GM12892 (cell line): ENCODE data around the gene ZNF546.

Source experiments
- DNase-seq: peaks from one replicate; pipeline ENCODE4 v3.0.0; 2011; ENCODE audit not compliant: insufficient read length
- FAIRE-seq: peaks from 2 replicates; lab custom pipeline; 2011; peaks lifted over from hg19 to GRCh38; lab: Jason Lieb, UNC
- POLR2A ChIP-seq: IDR thresholded peaks from 2 replicates; pipeline ENCODE4 v1.6.1; 2011; ENCODE audit warnings: low read depth, low read length, control low read depth
- POLR2AphosphoS5 ChIP-seq: IDR thresholded peaks from 2 replicates; pipeline ENCODE4 v1.6.1; 2011; ENCODE audit warnings: low read depth, low read length, control low read depth
- TAF1 ChIP-seq: IDR thresholded peaks from 2 replicates; pipeline ENCODE4 v1.6.1; 2011; ENCODE audit warnings: low read depth, mild to moderate bottlenecking, control low read depth, low read length, borderline replicate concordance

Gene ZNF546

GRCh38 chr19:39993605-39994004 lies 3.3 kb upstream of the ZNF546 start:
- TF ChIP-seq POLR2AphosphoS5 (no peak), TAF1 (no peak), POLR2A (no peak)
- no peak for FAIRE-seq
- no peak for DNase-seq

DNA sequence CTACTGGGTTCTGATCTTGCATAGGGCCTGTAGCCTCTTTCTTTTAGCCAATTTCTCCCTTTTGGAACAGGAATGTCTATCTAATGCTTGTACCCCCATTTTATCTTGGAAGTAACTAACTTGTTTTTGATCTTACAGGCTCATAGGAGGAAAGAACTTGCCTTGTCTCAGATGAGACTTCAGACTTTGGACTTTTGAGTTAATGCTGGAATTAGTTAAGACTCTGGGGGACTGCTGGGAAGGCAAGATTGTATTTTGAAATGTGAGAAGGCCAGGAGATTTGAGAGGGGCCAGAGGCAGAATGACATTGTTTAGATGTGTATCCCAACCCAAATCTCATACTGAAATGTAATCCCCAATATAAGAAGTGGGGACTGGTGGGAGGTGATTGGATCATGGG lies 2.5 kb upstream of the ZNF546 start:
- DNase-seq = no peak
- no peak for FAIRE-seq
- TF ChIP-seq TAF1 = no peak
- no peak for TF ChIP-seq POLR2A
- no peak for TF ChIP-seq POLR2AphosphoS5

DNA sequence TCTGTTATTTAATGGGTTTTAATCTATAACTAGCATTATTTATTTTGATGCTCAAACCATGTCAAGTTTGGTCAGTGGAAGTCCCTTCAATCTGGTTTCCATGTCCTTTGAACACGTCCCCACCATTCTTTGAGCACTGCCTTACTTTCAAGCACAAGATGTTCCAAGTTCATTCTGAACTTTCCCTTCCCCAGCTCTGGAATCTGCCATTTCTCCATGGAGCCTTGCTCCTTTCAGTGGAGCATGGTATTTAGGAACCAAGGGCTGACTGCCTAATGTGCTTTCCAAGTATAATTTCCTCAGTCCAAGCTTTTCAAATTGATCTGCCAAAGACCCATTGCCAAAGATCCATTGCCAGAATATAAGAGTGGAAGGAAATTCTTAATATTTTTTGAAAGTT lies 1.1 kb upstream of the ZNF546 start:
- TF ChIP-seq POLR2A = no peak
- no peak for TF ChIP-seq POLR2AphosphoS5
- TF ChIP-seq TAF1 = no peak
- no peak for FAIRE-seq
- DNase-seq = no peak

GRCh38 chr19:39996218-39996810 lies 546 bp upstream of the ZNF546 start:
- no peak for FAIRE-seq
- DNase-seq = no peak
- TF ChIP-seq POLR2A (no peak), POLR2AphosphoS5 (no peak), TAF1 (no peak)

GRCh38 chr19:39997638-39998216 lies 867 bp downstream of the ZNF546 start:
- no peak for TF ChIP-seq POLR2AphosphoS5
- TF ChIP-seq TAF1 = no peak
- TF ChIP-seq POLR2A = no peak

DNA sequence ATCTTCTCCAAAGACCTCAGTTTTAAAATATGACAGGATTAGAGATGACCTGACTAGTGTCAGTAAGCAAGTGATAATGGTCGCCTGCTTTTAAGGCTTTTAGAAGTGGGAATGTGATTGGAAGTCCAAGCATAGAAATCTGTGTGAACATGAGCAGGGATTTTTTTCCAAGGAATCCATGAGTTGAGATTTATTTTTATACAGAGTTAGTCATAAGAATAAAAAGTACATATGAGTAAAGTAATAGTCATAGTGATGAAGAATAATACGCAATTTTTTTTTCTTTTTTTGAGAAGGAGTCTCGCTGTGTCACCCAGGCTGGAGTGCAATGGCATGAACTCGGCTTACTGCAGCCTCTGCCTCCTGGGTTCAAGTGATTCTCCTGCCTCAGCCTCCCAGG lies 1.6 kb downstream of the ZNF546 start:
- DNase-seq (no peak), FAIRE-seq (no peak)
- TF ChIP-seq POLR2A (no peak), TAF1 (no peak), POLR2AphosphoS5 (no peak)

More at GRCh38 chr19:39997638-39998216, 867 bp downstream of the ZNF546 start:
- DNase-seq (no peak), FAIRE-seq (no peak)

GRCh38 chr19:40005691-40006272 lies 8.9 kb downstream of the ZNF546 start:
- FAIRE-seq = no peak
- TF ChIP-seq POLR2AphosphoS5 = no peak
- TF ChIP-seq POLR2A = no peak
- no peak for TF ChIP-seq TAF1
- DNase-seq = no peak

DNA sequence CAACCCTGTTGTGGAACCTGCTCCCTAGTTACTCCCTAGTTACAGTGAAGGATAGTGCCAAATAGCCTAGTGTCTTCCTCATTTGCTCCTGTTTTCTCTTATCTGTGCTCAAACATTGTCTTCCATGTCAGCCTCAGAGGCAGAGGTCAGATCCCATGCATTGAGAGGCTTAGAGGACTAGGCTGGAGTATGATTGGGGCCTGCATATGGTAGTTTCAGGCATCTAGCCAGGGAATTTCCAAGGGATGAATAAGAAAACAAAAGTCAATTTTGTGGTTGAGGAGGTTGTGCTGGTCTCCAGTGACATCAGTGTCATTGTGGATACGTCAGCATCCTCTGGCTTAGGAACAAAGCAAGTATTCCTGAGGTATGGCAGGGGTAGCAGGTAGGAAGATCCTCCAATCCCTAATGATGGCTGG lies 9.4 kb downstream of the ZNF546 start:
- no peak for DNase-seq
- TF ChIP-seq TAF1 = no peak
- TF ChIP-seq POLR2AphosphoS5 = no peak
- no peak for TF ChIP-seq POLR2A
- FAIRE-seq = no peak

GRCh38 chr19:40009674-40010073 lies 12.8 kb downstream of the ZNF546 start:
- TF ChIP-seq POLR2AphosphoS5 (no peak), POLR2A (no peak), TAF1 (no peak)
- FAIRE-seq (no peak), DNase-seq (no peak)

DNA sequence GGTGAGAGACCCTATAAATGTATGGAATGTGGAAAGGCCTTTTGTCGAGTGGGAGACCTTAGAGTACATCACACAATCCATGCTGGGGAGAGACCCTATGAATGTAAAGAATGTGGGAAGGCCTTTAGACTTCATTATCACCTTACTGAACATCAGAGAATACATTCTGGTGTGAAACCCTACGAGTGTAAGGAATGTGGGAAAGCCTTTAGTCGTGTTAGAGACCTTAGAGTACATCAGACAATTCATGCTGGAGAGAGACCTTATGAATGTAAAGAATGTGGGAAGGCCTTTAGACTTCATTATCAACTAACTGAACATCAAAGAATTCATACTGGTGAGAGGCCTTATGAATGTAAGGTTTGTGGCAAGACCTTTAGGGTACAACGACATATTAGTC lies 17.1 kb downstream of the ZNF546 start:
- no peak for TF ChIP-seq POLR2AphosphoS5
- TF ChIP-seq TAF1 = no peak
- TF ChIP-seq POLR2A = no peak
- DNase-seq = no peak
- FAIRE-seq = no peak

GRCh38 chr19:40023969-40024368 lies 27.1 kb downstream of the ZNF546 start:
- no peak for TF ChIP-seq POLR2A
- DNase-seq (no peak), FAIRE-seq (no peak)

DNA sequence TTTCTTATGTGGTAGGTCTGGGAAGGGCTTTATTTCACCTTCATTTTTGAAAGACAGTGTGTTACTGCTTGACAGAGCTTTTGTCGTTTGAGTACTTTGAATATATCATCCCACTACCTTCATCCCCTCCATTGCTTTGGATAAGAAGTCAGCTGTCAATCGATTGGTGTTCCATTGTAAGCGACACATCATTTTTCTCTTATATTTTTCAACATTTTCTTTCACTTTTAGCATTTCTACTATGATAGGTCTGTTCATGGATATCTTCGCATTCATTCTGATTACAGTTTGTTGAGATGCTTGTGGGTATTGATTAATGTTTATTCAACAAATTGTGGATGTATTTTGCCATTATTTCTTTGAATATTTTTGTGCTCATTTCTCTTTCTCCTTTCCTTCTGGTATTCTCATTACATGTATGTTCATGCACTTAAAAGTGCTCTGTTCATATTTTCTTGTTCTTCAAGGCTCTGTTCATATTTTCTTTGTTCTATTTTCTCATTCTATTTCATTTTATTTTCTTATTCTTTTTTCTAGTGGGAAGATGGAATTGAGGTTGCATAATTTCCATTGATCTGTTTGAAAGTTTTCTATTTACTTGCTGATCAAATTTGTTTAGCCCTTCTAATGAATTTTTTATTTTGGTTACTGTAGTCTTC lies 29.2 kb downstream of the ZNF546 start:
- TF ChIP-seq TAF1 = no peak
- no peak for TF ChIP-seq POLR2AphosphoS5
- TF ChIP-seq POLR2A = no peak
- FAIRE-seq (no peak), DNase-seq (no peak)
